PC-3 (cell line): Measurements from ENCODE around the gene SGTB. TPM values are rescaled to one million over a fixed set of nuclear protein-coding genes. Genes with fewer than 3 reads are reported as not detected.
A peak's percentile ranks its signal among the peaks of the same experiment; 100 is the strongest.
"Not testable (repeated sequence)": the region's sequence is repeated elsewhere in the genome, so short reads cannot be mapped to it uniquely, and the experiment has no call there.

ENCODE experiments used
- ATAC-seq: fragments of 200-7000 bp; cut with Tn5 transposase; 2 replicates; pipeline ENCODE4 v1.9.1; 2020; ENCODE audit warnings: mild to moderate bottlenecking, moderate library complexity
- BruUV-seq: library from RNA; stranded (reverse); fragments of 400-500 nt; replicated peaks from 2 replicates; lab custom pipeline; 2021; lab: Mats Ljungman, UMichigan
- CTCF ChIA-PET: fragments of 300-600 bp; sonication (Branson Sonifier 250); formaldehyde crosslinking; loops from one replicate; lab custom pipeline; 2022; ENCODE audit warnings: antibody characterized with exemption; lab: Charles Lee
- POLR2A ChIA-PET: fragments of 300-600 bp; sonication (Branson Sonifier 250); formaldehyde crosslinking; loops from one replicate; lab custom pipeline; 2022; ENCODE audit warnings: antibody characterized with exemption; ENCODE audit not compliant: unreplicated experiment; lab: Charles Lee
- DNase-seq: peaks from one replicate; pipeline ENCODE4 v3.0.0-alpha.2; 2015
- H2AFZ ChIP-seq: fragments of 300-600 bp; sonication (generic); 2 replicates; pipeline ENCODE4 v1.6.0; 2016; ENCODE audit warnings: antibody characterized with exemption, low read length
- H3F3A ChIP-seq: fragments of 300-600 bp; sonication (generic); one replicate; pipeline ENCODE4 v1.6.0; 2017; ENCODE audit warnings: antibody characterized with exemption, low read length, control low read depth, mild to moderate bottlenecking; ENCODE audit not compliant: unreplicated experiment
- H3K27ac ChIP-seq: fragments of 300-600 bp; sonication (generic); 2 replicates; pipeline ENCODE4 v1.5.1; 2016; ENCODE audit warnings: mild to moderate bottlenecking, low read length
- H3K27me3 ChIP-seq: fragments of 300-600 bp; sonication (generic); 2 replicates; pipeline ENCODE4 v1.6.1; 2016; ENCODE audit warnings: low read length, mixed read lengths
- H3K36me3 ChIP-seq: fragments of 300-600 bp; sonication (generic); 2 replicates; pipeline ENCODE4 v1.6.1; 2016; ENCODE audit warnings: low read depth, mixed run types, low read length, mixed read lengths
- H3K4me1 ChIP-seq: fragments of 300-600 bp; sonication (generic); 2 replicates; pipeline ENCODE4 v1.5.1; 2016; ENCODE audit warnings: low read length; ENCODE audit not compliant: insufficient read depth
- H3K4me2 ChIP-seq: fragments of 300-600 bp; sonication (generic); 2 replicates; pipeline ENCODE4 v1.6.0; 2016; ENCODE audit warnings: low read length
- H3K4me3 ChIP-seq: fragments of 300-600 bp; sonication (generic); 2 replicates; pipeline ENCODE4 v1.5.1; 2016; ENCODE audit warnings: mild to moderate bottlenecking, low read length, mixed read lengths
- H3K79me2 ChIP-seq: fragments of 300-600 bp; sonication (generic); 2 replicates; pipeline ENCODE4 v1.6.1; 2017; ENCODE audit warnings: low read length, mixed read lengths
- H3K9ac ChIP-seq: fragments of 300-600 bp; sonication (generic); 2 replicates; pipeline ENCODE4 v1.6.0; 2016; ENCODE audit warnings: mild to moderate bottlenecking, low read length
- H3K9me2 ChIP-seq: fragments of 300-600 bp; sonication (generic); replicated peaks from 2 replicates; pipeline ENCODE4 v1.6.1; 2016; ENCODE audit warnings: mixed run types, low read length, mixed read lengths
- H3K9me3 ChIP-seq: fragments of 300-600 bp; sonication (generic); 2 replicates; pipeline ENCODE4 v1.6.1; 2016; ENCODE audit warnings: low read length, mixed read lengths
- H4K20me1 ChIP-seq: fragments of 300-600 bp; sonication (generic); 2 replicates; pipeline ENCODE4 v1.6.1; 2016; ENCODE audit warnings: low read length, mixed read lengths
- EZH2 ChIP-seq: fragments of 300-600 bp; sonication (generic); IDR thresholded peaks from one replicate; pipeline ENCODE4 v1.6.1; 2017; ENCODE audit warnings: antibody characterized with exemption, mild to moderate bottlenecking, low read length; ENCODE audit not compliant: unreplicated experiment
- EZH2phosphoT487 ChIP-seq: fragments of 300-600 bp; sonication (generic); IDR thresholded peaks from 2 replicates; pipeline ENCODE4 v1.6.1; 2018; ENCODE audit warnings: mild to moderate bottlenecking, antibody characterized with exemption, low read length, borderline replicate concordance
- intact Hi-C: fragments of 100-400 bp; cut with micrococcal nuclease; formaldehyde crosslinking; loops from 2 replicates; pipeline ENCODE4 v1.9.0; 2023
- total RNA-seq: library from RNA; depleted of rRNA; stranded (reverse); fragments of >200 nt; gene quantifications from 2 replicates; pipeline ENCODE4 v1.2.3, GENCODE V29; 2014
- TF ChIP-seq, protein P1 (sequence below): fragments of 300-600 bp; sonication (generic); conservative IDR thresholded peaks from 2 replicates; pipeline ENCODE4 v1.5.1; 2017; ENCODE audit warnings: antibody characterized with exemption, low read depth, mild to moderate bottlenecking, low read length

Gene SGTB
- total RNA-seq, 1 experiment from 2014 or later: 1.1 TPM

DNA sequence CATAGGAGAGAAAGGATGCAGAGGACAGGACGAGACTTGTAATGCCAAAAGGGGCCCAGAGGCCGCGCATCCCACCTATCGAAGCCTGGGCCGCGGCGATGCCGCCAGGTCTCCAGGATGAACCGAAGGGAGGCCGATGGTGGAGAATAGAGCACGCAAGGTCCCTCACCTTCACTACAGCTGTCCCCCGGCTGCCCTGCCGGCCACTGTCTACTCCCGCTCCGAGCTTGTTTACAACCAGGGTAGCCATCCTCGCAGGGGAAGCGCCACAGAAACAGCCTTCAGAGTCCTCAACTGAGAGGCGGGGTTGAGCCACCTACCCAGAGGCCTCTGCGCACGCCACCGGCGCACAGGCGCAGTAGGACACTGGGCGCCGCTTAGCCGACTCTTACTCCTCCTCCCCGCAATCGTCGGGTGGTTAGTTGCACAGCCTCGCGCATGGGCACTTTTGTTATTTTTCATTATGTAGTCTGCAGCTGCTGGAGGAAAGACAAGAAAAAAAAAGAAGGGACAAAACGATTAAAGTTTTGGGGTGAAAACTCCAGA lies 97.8 kb downstream of the SGTB start, which contains the start of gene TRIM23:
Gene TRIM23 (minus strand): TSS at position 309 of the 546 bp plus-strand sequence. CDS start 59 bp downstream, at position 250.
- peak within 1 kb of the TSS; percentile 83 for H3K4me2 ChIP-seq
- no peaks in the 10 kb centered on the region for H3F3A ChIP-seq
- no peak for TF ChIP-seq EZH2phosphoT487
- TF ChIP-seq EZH2: no peak
- TF ChIP-seq, protein P1, sequence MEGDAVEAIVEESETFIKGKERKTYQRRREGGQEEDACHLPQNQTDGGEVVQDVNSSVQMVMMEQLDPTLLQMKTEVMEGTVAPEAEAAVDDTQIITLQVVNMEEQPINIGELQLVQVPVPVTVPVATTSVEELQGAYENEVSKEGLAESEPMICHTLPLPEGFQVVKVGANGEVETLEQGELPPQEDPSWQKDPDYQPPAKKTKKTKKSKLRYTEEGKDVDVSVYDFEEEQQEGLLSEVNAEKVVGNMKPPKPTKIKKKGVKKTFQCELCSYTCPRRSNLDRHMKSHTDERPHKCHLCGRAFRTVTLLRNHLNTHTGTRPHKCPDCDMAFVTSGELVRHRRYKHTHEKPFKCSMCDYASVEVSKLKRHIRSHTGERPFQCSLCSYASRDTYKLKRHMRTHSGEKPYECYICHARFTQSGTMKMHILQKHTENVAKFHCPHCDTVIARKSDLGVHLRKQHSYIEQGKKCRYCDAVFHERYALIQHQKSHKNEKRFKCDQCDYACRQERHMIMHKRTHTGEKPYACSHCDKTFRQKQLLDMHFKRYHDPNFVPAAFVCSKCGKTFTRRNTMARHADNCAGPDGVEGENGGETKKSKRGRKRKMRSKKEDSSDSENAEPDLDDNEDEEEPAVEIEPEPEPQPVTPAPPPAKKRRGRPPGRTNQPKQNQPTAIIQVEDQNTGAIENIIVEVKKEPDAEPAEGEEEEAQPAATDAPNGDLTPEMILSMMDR: no peak
- BruUV-seq: no TSS peak
- H3K36me3 ChIP-seq: no peaks in the 10 kb centered on the region
- H3K9me3 ChIP-seq: no peaks in the 10 kb centered on the region
- H3K27ac ChIP-seq: peak within 1 kb of the TSS; percentile 65
- ChIA-PET CTCF (no interaction called here), POLR2A (no interaction called here)
- H3K27me3 ChIP-seq: no peaks in the 10 kb centered on the region
- H3K79me2 ChIP-seq: peaks cover 51% of the 10 kb centered on the region
- peak; percentile 98 for ATAC-seq
- peaks cover 7% of the 10 kb centered on the region; the same call in 1 of the 2 replicates for H3K4me1 ChIP-seq
- H3K4me3 ChIP-seq: peak within 1 kb of the TSS; percentile 83
- peak within 1 kb of the TSS; percentile 78 for H3K9ac ChIP-seq
- no peaks in the 10 kb centered on the region for H3K9me2 ChIP-seq
- intact Hi-C loops: no loop called here
- peak within 1 kb of the TSS; percentile 75 for H2AFZ ChIP-seq
- peak; percentile 73 for DNase-seq
- no peaks in the 10 kb centered on the region for H4K20me1 ChIP-seq

DNA sequence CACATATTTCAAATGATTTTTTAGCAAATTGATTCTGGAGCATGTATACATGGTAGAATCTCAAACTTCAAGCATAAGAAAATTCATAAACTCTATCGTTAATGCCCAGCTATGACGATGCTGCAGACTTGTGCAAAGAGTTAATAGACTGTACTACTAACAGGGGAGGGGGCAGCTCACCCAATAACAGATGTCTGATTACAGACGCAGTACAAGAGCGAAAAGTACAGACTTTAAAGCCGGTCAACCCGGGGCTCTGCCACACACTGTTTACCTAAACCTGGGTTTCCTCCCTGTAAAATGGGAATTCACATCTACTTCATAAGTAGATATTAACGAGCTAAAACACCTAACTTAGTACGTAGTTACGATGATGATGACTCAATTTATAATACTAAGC lies 98.4 kb downstream of the SGTB start:
- Histone ChIP-seq H3K4me2 (peak overlapping the region; percentile 83), H3K4me1 (peaks cover 7% of the 10 kb centered on the region; the same call in 1 of the 2 replicates), H3F3A (no peaks in the 10 kb centered on the region), H4K20me1 (no peaks in the 10 kb centered on the region), H3K9me3 (no peaks in the 10 kb centered on the region), H3K27me3 (no peaks in the 10 kb centered on the region), H3K4me3 (peak overlapping the region; percentile 83), H3K27ac (no peak overlapping the region), H2AFZ (peak overlapping the region; percentile 71; the same call in 1 of the 2 replicates), H3K36me3 (no peaks in the 10 kb centered on the region), H3K79me2 (peaks cover 51% of the 10 kb centered on the region), H3K9me2 (no peaks in the 10 kb centered on the region), H3K9ac (peak overlapping the region; percentile 78)
- no TSS peak for BruUV-seq
- ChIA-PET CTCF (no interaction called here), POLR2A (no interaction called here)
- ATAC-seq: no peak
- no peak for DNase-seq
- intact Hi-C loops: no loop called here
- TF ChIP-seq EZH2phosphoT487 (no peak), EZH2 (no peak)
- TF ChIP-seq, protein P1: no peak

DNA sequence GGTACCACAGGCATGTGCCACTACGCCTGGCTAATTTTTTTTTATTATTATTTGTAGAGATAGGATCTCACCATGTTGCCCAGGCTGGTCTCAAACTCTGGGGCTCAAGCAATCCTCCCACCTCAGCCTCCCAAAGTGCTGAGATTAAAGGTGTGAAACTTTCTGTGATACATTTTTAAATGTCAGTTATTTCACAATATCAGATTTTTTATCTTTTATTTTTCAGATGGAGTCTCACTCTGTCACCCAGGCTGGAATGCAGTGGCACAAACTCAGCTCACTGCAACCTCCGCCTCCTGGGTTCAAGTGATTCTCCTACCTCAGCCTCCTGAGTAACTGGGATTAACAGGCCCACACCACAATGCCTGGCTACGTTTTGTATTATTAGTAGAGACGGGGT lies 99.9 kb downstream of the SGTB start:
- H3K9ac ChIP-seq, H3K27ac ChIP-seq, intact Hi-C loops, CTCF ChIA-PET, H3K4me1 ChIP-seq, H3K36me3 ChIP-seq, H3F3A ChIP-seq, H3K4me2 ChIP-seq, H4K20me1 ChIP-seq, DNase-seq, H3K27me3 ChIP-seq, H2AFZ ChIP-seq, H3K4me3 ChIP-seq, BruUV-seq, H3K9me2 ChIP-seq, ATAC-seq, H3K9me3 ChIP-seq: not testable (repeated sequence)
- POLR2A ChIA-PET: interaction anchor here (0.6 kb wide), 1 partner anchor 9 kb away, joined by 4 read pairs; no protein-coding TSS in a partner anchor
- H3K79me2 ChIP-seq: peaks cover 38% of the 10 kb centered on the region
